GF-D8 (cell line): ENCODE measurements around the gene HOXC10.

ENCODE experiments used
- DNase-seq: peaks from one replicate; lab custom pipeline; 2025; lab: John Stamatoyannopoulos, UW

The HOXC10 gene

DNA sequence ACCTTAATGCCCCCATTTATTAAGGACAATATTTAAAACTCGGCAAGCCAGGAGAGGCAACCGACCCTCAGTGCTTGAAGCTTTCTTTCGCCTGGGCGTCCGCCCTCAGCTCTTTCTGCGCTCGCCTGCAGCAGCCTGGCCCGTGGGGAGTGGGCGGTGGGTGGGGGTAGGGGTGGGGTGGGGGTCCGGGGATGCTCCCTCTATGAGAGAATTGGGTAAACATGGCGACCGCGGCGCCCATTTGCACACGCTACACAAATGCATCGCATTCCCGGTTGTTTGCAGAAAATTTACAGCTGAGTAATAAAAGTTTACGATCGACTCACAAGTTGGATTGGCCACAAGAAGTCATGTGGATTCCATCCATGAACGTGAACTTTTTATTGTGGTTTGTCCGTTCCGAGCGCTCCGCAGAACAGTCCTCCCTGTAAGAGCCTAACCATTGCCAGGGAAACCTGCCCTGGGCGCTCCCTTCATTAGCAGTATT is 31.6 kb downstream of the HOXC10 start:
- no peak for DNase-seq

GRCh38 chr12:54017027-54017788 is 32.3 kb downstream of the HOXC10 start:
- no peak for DNase-seq

DNA sequence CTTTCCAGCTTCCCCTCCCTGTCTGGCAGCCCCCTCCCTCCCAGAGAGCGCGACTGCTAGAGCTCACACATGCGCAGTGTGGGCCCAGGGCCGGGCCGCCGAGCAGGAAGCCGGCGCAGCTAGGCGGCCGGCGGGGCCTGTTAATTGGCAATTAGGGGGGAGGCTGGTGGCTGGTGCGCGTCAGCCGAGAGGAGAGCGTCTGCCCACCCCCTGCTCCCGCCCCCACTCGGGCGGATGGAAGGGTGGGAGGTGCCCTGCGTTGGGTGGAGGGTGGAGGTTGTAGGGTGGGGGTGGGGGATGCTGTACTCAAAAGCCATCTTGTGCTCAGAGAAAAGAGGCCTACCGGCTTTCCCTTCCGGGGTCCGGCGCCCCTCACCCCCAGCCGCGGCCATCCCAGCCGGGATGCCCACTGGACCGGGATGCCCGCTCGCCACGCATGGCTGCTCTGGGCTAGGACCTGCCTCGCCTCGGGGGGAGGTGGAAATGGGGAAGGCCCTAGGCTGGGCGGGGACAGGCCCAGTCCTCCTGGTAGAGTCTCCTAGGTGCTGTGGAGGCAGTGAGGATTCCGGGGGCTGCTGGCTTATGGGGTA is 33.0 kb downstream of the HOXC10 start:
- no peak for DNase-seq

GRCh38 chr12:54018468-54018984 is 33.6 kb downstream of the HOXC10 start:
- DNase-seq: no peak

GRCh38 chr12:54019091-54019811 is 34.3 kb downstream of the HOXC10 start:
- no peak for DNase-seq

GRCh38 chr12:54019924-54020590 is 35.1 kb downstream of the HOXC10 start:
- DNase-seq: no peak

DNA sequence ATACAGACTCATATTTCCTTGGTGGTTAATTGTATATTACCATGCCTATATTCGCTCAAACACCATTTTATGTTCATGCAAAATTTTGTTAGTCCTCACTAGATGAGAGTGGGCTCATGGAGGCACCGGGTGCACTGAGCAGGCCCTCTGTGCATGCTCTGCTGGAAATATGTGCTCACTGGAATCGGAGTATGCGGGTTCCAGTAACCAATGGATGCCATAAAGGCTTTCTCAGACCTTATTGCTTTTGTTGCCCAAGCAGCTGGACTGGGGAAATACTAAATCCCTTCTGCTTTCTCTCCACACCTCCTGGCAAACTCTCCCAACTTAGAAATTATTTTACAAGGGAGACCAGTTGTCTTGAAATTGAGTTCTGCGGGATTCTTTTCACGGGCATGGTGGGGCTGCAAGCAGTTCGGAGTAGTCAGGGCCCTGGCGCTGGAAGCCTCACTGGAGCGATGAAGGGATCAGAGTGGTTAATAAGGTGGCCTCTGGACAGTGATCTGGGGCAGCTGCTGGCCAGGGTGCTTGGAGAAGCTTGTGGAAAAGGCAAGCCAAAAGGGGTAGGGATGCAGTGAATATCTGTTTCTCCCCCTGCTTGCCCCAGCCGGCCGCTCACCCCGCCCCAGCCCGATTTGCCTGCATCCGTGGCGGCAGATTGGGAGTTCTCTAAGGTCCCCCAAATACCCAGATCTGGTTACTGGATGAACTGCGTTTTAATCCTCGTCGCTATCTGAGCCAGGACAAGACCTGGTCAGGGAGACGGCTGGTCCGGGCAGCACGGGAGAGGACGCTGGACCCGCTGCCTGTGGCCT is 35.9 kb downstream of the HOXC10 start:
- DNase-seq: no peak

DNA sequence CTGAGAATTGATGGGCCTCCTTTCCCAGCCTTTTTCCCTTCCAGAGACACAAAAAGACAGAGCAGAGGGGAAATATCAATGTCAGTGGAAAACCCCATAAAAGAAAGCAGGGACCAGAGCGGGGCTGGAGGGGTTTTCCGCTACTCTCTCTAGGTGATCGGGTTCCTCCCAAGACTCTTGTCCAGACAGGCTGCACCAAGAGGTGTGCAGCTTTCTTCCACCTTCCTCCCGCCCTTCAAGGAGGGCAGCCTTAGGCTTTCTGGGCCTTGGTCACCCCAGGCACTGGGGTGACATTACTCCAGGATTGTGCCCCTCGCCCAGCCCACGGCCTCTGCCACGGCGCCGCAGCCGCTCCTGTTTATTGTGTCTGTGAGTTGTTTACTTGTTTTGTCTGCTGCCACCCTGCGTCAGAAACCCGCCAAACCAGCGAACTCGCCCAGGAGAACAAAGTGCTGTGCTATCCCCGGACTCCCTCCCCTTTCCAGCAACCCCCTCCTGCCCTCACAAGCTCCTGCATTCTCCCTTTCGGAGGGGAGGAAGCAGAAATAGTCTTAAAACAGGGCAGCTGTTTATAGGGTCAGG is 36.6 kb downstream of the HOXC10 start:
- DNase-seq: no peak

- no peak for DNase-seq
Measured at GRCh38 chr12:54022960-54023884, 38.3 kb downstream of the HOXC10 start.

GRCh38 chr12:54024127-54024526 is 39.2 kb downstream of the HOXC10 start:
- no peak for DNase-seq

DNA sequence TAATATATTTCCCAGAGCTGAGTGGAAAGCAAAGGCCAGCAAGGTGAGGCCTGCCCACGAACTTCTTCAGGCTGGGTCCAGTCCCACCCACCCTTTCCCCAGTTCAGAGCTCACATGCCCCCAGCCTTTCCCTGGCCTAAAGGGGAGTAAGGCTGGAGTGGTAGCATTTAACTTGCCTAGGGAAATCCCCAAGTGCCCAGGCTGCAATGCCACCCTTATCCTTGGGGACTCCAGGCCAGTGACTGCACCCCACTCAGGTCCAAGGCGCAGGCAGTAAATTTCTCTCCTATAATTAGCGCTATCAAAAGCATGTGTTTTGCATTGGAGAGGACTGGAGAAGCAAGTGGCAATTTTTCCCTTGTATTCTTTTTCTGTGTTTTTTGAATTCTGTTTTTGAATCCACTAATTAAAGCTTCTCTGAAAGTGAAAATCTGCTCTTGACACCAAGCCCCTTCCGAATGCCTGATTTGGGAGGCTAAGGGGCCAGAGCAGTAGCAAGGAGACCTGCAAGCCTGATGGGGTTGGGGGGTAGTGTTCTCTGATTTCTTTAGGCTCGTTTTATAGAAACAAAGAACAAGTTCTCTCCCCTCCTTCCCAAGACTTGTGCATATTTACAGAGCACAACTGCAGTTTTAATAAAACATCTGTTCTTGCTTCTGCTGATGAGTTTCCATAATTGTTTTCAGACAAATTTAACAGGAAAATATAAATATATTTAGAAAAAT is 39.8 kb downstream of the HOXC10 start:
- DNase-seq: no peak

GRCh38 chr12:54025499-54026405 is 40.8 kb downstream of the HOXC10 start:
- DNase-seq: no peak

DNA sequence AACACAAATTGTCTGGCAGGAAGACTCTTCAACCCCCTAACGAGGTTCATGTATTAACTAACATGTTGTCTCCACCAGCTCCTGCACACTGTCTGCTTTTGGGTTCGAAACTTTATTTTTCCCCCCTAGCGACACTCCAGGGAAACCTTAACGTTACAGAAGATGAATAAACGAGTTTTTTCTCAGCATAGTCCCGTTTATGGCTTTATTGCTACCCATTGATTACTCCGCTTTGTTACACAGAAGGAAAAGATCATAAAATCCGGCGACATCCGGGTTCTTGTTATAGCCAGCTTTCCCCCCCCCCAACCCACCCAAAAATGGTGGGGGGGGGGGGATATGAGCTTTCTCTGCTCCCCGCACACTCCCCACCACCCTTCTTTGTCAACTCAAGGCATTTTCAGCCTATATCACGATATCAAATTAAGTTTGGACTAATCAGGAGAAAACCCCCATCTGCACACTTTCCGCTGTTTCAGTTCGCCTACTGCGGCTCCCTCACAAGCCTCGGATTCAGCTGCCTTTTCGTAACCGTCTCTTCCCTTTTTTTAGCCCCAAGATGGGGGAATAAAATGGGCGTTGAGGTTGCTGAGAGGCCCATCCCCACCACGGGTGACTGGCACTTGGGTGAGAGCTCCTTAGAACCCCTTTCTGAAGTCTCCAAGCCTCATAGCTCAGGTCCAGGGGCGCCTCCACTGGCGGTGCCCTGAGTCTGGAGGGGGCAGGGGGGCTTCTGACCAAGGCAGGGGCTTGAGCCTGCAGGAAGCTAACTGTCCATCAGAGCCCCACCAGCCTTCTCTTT is 41.9 kb downstream of the HOXC10 start:
- DNase-seq: no peak

DNA sequence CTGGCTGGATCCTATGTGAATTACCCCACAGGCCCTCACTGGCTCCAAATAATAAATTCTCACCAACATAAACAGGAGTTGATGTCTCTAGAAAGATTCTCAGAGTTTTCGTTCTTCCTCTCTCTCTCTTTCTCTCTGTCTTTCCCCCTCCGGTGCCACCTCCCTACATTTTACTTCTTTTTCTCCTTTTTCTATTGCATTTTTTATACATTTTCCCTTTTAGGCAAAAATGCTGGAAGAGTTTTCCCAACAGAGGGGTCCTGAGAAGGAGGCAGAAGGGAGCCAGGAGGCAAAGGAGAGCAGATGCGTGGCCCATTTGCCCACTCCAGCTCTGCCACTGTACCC is 42.5 kb downstream of the HOXC10 start:
- DNase-seq: no peak

DNA sequence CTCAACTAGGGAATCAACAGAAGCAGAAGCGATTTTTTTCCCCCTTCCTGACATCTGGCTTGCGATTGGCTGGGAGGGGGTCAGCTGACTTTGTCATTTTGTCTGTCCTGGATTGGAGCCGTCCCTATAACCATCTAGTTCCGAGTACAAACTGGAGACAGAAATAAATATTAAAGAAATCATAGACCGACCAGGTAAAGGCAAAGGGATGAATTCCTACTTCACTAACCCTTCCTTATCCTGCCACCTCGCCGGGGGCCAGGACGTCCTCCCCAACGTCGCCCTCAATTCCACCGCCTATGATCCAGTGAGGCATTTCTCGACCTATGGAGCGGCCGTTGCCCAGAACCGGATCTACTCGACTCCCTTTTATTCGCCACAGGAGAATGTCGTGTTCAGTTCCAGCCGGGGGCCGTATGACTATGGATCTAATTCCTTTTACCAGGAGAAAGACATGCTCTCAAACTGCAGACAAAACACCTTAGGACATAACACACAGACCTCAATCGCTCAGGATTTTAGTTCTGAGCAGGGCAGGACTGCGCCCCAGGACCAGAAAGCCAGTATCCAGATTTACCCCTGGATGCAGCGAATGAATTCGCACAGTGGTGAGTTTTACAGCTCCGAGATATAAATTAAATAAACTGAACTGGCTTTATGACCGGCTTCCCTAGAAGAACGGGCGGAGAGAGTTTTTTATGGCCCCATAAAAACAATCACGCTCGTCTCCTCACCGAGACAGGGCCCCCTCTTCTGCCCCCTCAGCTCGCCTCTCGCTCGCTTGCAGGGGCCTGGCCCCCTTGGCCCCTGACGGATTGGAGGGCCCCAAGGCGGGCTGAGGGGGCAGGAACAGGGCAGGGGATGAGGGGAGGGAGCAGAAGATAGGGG is 43.6 kb downstream of the HOXC10 start, which contains the start of gene HOXC6:
TSS of gene HOXC6 (plus strand) at position 127 of the 888 bp plus-strand sequence. CDS start at position 209, 82 bp downstream.
- DNase-seq: no peak
